K562 (cell line): ENCODE data around the gene PODXL. TPM values are rescaled to one million over a fixed set of nuclear protein-coding genes. Genes with fewer than 3 reads are reported as not detected.
A peak's percentile ranks its signal among the peaks of the same experiment; 100 is the strongest.

Source experiments
- ATAC-seq: fragments of 200-7000 bp; cut with Tn5 transposase; 3 replicates; pipeline ENCODE4 v1.9.1; 2020; ENCODE audit warnings: moderate library complexity
- BruUV-seq: library from RNA; stranded (reverse); fragments of 400-500 nt; replicated peaks from 2 replicates; lab custom pipeline; 2021; lab: Mats Ljungman, UMichigan
- CTCF ChIA-PET: fragments of 300-600 bp; formaldehyde crosslinking; extraction: SDS; loops from one replicate; lab custom pipeline; 2021; ENCODE audit warnings: low intra/inter-chr PET ratio; lab: Yijun Ruan, JAX
- POLR2A ChIA-PET: fragments of 300-600, 350-650 bp; sonication (Branson Sonifier 250); formaldehyde crosslinking; extraction: SDS; loops from one replicate; lab custom pipeline; 2021; ENCODE audit warnings: antibody characterized with exemption, inconsistent platforms; lab: Yijun Ruan, JAX
- DNase-seq, 4 experiments: peaks; one replicate each; pipeline versions ENCODE4 v3.0.0 to v3.0.0-alpha.2; 2011 to 2018; ENCODE audit warnings: low spot score in 3 of 4, mixed read lengths in 3 of 4; ENCODE audit errors: extremely low read depth in 1 of 4
- FAIRE-seq: peaks from 2 replicates; lab custom pipeline; 2011; peaks lifted over from hg19 to GRCh38; lab: Jason Lieb, UNC
- H2AFZ ChIP-seq: 2 replicates; pipeline ENCODE4 v1.6.0; 2011; ENCODE audit warnings: low read depth, low read length, control low read depth, inconsistent platforms
- H3K27ac ChIP-seq: fragments of 200-600 bp; 3 replicates; pipeline ENCODE4 v1.8.0; 2011; ENCODE audit warnings: low read depth, mild to moderate bottlenecking, control low read depth, inconsistent platforms, low read length, moderate library complexity, mixed read lengths; ENCODE audit errors: extremely low read depth
- H3K27me3 ChIP-seq, 2 experiments: fragments of 300-600 bp in 1 of 2; 2 replicates in 1 of 2; 3 replicates in 1 of 2; pipeline versions ENCODE4 v1.6.0 to v1.8.0; 2011; ENCODE audit warnings: inconsistent platforms in 2 of 2, low read length in 2 of 2, mild to moderate bottlenecking in 1 of 2, mixed read lengths in 1 of 2, moderate library complexity in 1 of 2; ENCODE audit not compliant: control insufficient read depth in 2 of 2, insufficient read depth in 2 of 2
- H3K36me3 ChIP-seq: fragments of 300-600 bp; 3 replicates; pipeline ENCODE4 v1.8.0; 2011; ENCODE audit warnings: mild to moderate bottlenecking, low read length, inconsistent platforms; ENCODE audit not compliant: control insufficient read depth, insufficient read depth
- H3K4me1 ChIP-seq, 2 experiments: fragments of 200-600 bp in 1 of 2; replicated peaks in 1 of 2; 2 replicates in 1 of 2; 3 replicates in 1 of 2; pipeline versions ENCODE4 v1.5.1 to v1.8.0; 2011; ENCODE audit warnings: inconsistent platforms in 2 of 2, low read length in 2 of 2, mild to moderate bottlenecking in 1 of 2, mixed read lengths in 1 of 2, moderate library complexity in 1 of 2; ENCODE audit not compliant: control insufficient read depth in 2 of 2, insufficient read depth in 2 of 2
- H3K4me2 ChIP-seq: 2 replicates; pipeline ENCODE4 v1.6.1; 2011; ENCODE audit warnings: low read length, control low read depth, inconsistent platforms, mixed read lengths; ENCODE audit not compliant: insufficient read depth
- H3K4me3 ChIP-seq: fragments of 200-600 bp; sonication (generic), shearing (Covaris generic); 2 replicates; pipeline ENCODE4 v1.5.1; 2016; ENCODE audit warnings: control low read depth, inconsistent platforms
- H3K79me2 ChIP-seq: fragments of 200-600 bp; 3 replicates; pipeline ENCODE4 v1.8.0; 2011; ENCODE audit warnings: low read length, inconsistent platforms; ENCODE audit not compliant: control insufficient read depth, insufficient read depth
- H3K9ac ChIP-seq, 2 experiments: 2 replicates each; pipeline versions ENCODE4 v1.6.0 to v1.6.1; 2011; ENCODE audit warnings: low read depth in 2 of 2, low read length in 2 of 2, control low read depth in 1 of 2, inconsistent platforms in 1 of 2, mild to moderate bottlenecking in 1 of 2, mixed read lengths in 1 of 2; ENCODE audit not compliant: insufficient read depth in 1 of 2
- H3K9me1 ChIP-seq: one replicate; pipeline ENCODE4 v1.6.0; 2011; ENCODE audit warnings: inconsistent platforms, mild to moderate bottlenecking, low read length, moderate library complexity; ENCODE audit not compliant: control insufficient read depth, insufficient read depth
- H3K9me3 ChIP-seq: replicated peaks from 2 replicates; pipeline ENCODE4 v1.5.1; 2011; ENCODE audit warnings: low read depth, low read length, inconsistent platforms; ENCODE audit not compliant: control insufficient read depth, insufficient read depth
- H4K20me1 ChIP-seq: replicated peaks from 2 replicates; pipeline ENCODE4 v1.6.1; 2011; ENCODE audit warnings: low read length, inconsistent platforms, mixed read lengths; ENCODE audit not compliant: control insufficient read depth, insufficient read depth
- MXI1 ChIP-seq: IDR thresholded peaks from 2 replicates; pipeline ENCODE4 v1.6.1; 2011; ENCODE audit warnings: low read depth, mild to moderate bottlenecking, improper control_type of control experiment, low read length
- POU5F1 ChIP-seq: fragments of 150-350 bp; IDR thresholded peaks from 2 replicates; pipeline ENCODE4 v1.6.1; 2014; ENCODE audit warnings: borderline replicate concordance, low read length, low read depth, mild to moderate bottlenecking; ENCODE audit not compliant: partially characterized antibody
- SRSF9 ChIP-seq: fragments of 200-400 bp; formaldehyde crosslinking; IDR thresholded peaks from 2 replicates; pipeline ENCODE4 v1.6.1; 2017; ENCODE audit warnings: low read depth, low read length, borderline replicate concordance
- TAF7 ChIP-seq: fragments of 450-650 bp; IDR thresholded peaks from 2 replicates; pipeline ENCODE4 v1.6.1; 2016; ENCODE audit warnings: missing genetic modification characterization, missing compliant biosample characterization
- ZBTB1 ChIP-seq: sonication (generic); formaldehyde crosslinking; IDR thresholded peaks from 2 replicates; pipeline ENCODE4 v1.8.1; 2023; ENCODE audit warnings: missing genetic modification reagents, low read depth, mild to moderate bottlenecking, borderline replicate concordance
- WGBS: fragments of 100-300 bp; shearing (Covaris generic); methylation state at CpG from one replicate; pipeline ENCODE4 v1.1.6; 2016; ENCODE audit warnings: low coverage, mixed read lengths; ENCODE audit not compliant: insufficient coverage; ENCODE audit errors: missing lambda C conversion rate; 5-methylcytosine and 5-hydroxymethylcytosine counted together
- in situ Hi-C: fragments of 300-500 bp; cut with MboI; formaldehyde crosslinking; loops from 4 replicates; pipeline ENCODE4 v1.15.0; 2018; ENCODE audit warnings: inconsistent platforms, mixed read lengths
- intact Hi-C: fragments of 100-400 bp; cut with micrococcal nuclease; formaldehyde crosslinking; loops from 2 replicates; pipeline ENCODE4 v1.14.2; 2022
- polyA plus RNA-seq, 8 experiments: library from polyadenylated mRNA; depleted of rRNA in 4 of 8; stranded (reverse) in 5 of 8; unstranded in 3 of 8; fragments of >200 nt; fragmentation: Nextera tagmentation in 2 of 8; fragmentation: Illumina TruSeq in 1 of 8; extraction: Ambion mirVana in 2 of 8; extraction: Trizol in 1 of 8; gene quantifications; 2 replicates each; pipeline versions ENCODE4 v1.2.1 to v1.2.3, GENCODE V29; 2011 to 2014; ENCODE audit warnings: inconsistent platforms in 1 of 8, missing spikeins in 1 of 8
- total RNA-seq, 7 experiments: library from RNA; depleted of rRNA in 6 of 7; stranded (reverse); fragments of >200 nt in 6 of 7; fragmentation: Illumina TruSeq in 2 of 7; extraction: Trizol in 2 of 7; gene quantifications; 2 replicates each; pipeline versions ENCODE4 v1.2.1 to v1.2.3, GENCODE V29; 2011 to 2021; ENCODE audit warnings: low replicate concordance in 1 of 7
- TF ChIP-seq, protein P1 (sequence below): IDR thresholded peaks from 2 replicates; pipeline ENCODE4 v1.6.1; 2011; ENCODE audit warnings: borderline replicate concordance, low read depth, mild to moderate bottlenecking, moderate library complexity, low read length; ENCODE audit not compliant: insufficient read depth, poor library complexity, severe bottlenecking
- TF ChIP-seq, protein P2 (sequence below): sonication (generic); formaldehyde crosslinking; IDR thresholded peaks from 2 replicates; pipeline ENCODE4 v1.8.0; 2022; ENCODE audit warnings: missing genetic modification reagents, mild to moderate bottlenecking, moderate library complexity, borderline replicate concordance
- TF ChIP-seq, protein P3 (sequence below): fragments of 250-450 bp; sonication (Bioruptor Pico); IDR thresholded peaks from 2 replicates; pipeline ENCODE4 v1.8.0; 2021; ENCODE audit warnings: borderline replicate concordance, mild to moderate bottlenecking, moderate library complexity; ENCODE audit not compliant: poor library complexity, severe bottlenecking
- TF ChIP-seq, protein P4 (sequence below): fragments of 450-650 bp; IDR thresholded peaks from 2 replicates; pipeline ENCODE4 v1.6.1; 2017; ENCODE audit warnings: antibody characterized with exemption, mild to moderate bottlenecking

PODXL gene
- total and polyA plus RNA-seq, 9 of the 15 experiments (the other 6 are each of a cell fraction or from before 2014, with no cell fraction given), result 0.01 to 0.73 (median 0.07) TPM

DNA sequence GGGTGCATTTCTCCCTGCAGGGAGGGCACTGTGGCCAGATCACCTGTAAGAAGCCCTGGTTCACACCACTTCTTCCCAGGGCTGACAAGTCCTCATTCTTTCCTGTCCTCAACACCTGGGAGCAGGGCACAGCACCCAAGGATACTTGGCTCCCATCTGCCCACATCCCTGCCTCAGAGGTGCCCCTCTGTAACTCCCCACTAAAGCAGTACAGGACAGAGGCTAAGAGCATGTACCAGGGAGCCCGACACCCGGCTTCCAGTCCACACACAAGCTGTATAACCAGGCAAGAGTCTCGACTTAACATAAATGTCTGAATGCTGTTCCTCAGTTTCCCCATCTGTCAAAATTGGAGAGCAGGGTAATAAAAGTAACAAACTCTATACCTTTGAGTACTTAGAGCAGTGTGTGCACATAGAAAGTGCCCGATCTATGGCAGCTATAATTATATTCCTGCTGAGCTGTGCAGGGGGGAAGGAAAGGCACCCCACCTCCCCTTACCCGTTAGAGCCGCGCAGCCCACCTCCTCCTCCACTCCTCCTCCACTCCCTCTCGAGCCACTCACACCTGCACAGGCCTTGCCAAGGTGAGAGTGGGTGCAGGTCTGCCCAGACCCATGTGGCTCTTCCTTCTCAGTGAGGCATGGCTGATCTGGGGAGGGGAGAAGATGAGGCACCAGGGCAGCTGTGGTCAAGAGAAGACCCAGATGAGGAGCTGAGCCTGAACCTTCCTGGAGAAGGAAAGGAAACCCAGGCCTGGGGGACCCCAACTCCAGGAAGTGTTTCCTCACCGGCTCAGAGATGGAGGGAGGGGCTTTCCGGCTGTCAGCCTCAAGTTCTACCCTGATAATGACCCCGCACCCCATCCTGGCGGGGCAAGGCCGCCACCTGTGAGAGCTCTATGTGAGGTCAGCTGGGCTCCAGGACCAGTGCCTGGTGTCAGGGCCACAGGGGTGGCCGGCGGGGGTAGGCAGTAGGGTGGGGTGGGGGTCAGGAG lies 22.6 kb downstream of the PODXL start (continued):
- TF ChIP-seq ZBTB1 (no peak), MXI1 (no peak)
- TF ChIP-seq, protein P1, sequence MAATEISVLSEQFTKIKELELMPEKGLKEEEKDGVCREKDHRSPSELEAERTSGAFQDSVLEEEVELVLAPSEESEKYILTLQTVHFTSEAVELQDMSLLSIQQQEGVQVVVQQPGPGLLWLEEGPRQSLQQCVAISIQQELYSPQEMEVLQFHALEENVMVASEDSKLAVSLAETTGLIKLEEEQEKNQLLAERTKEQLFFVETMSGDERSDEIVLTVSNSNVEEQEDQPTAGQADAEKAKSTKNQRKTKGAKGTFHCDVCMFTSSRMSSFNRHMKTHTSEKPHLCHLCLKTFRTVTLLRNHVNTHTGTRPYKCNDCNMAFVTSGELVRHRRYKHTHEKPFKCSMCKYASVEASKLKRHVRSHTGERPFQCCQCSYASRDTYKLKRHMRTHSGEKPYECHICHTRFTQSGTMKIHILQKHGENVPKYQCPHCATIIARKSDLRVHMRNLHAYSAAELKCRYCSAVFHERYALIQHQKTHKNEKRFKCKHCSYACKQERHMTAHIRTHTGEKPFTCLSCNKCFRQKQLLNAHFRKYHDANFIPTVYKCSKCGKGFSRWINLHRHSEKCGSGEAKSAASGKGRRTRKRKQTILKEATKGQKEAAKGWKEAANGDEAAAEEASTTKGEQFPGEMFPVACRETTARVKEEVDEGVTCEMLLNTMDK, result no peak

DNA sequence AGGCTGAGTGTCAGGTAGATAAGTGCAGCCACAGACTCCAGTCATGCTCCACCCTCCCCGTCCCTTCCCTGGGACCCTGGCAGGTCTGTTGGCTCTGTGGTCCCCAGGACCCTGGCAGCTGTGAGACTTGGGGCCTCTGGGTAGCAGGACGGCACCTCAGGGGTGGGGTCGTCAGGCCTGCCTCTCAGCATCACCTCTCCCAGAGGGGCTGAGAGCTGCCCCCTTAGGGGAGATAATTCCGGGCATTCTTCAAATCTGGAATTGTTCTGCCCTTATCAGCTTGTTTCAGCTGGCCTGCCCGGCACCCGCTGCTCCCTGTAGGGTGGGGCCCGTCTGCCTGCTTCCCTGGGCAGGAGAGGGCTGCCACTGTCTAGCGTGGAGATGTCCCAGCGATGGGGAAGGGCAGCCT lies 23.3 kb downstream of the PODXL start:
- POLR2A ChIA-PET, result interaction anchor here (1.6 kb wide), 1 partner anchor 11 kb away, joined by 4 read pairs; no protein-coding TSS in a partner anchor
- no peak for TF ChIP-seq TAF7 (tag)
- TF ChIP-seq, protein P2, sequence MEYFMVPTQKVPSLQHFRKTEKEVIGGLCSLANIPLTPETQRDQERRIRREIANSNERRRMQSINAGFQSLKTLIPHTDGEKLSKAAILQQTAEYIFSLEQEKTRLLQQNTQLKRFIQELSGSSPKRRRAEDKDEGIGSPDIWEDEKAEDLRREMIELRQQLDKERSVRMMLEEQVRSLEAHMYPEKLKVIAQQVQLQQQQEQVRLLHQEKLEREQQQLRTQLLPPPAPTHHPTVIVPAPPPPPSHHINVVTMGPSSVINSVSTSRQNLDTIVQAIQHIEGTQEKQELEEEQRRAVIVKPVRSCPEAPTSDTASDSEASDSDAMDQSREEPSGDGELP, result peak; percentile 23; the same call in 1 of the 2 replicates
- TF ChIP-seq, protein P3, sequence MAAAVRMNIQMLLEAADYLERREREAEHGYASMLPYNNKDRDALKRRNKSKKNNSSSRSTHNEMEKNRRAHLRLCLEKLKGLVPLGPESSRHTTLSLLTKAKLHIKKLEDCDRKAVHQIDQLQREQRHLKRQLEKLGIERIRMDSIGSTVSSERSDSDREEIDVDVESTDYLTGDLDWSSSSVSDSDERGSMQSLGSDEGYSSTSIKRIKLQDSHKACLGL (CRISPR knock-in tag), result no peak
- no peak for TF ChIP-seq POU5F1
- TF ChIP-seq, protein P4, sequence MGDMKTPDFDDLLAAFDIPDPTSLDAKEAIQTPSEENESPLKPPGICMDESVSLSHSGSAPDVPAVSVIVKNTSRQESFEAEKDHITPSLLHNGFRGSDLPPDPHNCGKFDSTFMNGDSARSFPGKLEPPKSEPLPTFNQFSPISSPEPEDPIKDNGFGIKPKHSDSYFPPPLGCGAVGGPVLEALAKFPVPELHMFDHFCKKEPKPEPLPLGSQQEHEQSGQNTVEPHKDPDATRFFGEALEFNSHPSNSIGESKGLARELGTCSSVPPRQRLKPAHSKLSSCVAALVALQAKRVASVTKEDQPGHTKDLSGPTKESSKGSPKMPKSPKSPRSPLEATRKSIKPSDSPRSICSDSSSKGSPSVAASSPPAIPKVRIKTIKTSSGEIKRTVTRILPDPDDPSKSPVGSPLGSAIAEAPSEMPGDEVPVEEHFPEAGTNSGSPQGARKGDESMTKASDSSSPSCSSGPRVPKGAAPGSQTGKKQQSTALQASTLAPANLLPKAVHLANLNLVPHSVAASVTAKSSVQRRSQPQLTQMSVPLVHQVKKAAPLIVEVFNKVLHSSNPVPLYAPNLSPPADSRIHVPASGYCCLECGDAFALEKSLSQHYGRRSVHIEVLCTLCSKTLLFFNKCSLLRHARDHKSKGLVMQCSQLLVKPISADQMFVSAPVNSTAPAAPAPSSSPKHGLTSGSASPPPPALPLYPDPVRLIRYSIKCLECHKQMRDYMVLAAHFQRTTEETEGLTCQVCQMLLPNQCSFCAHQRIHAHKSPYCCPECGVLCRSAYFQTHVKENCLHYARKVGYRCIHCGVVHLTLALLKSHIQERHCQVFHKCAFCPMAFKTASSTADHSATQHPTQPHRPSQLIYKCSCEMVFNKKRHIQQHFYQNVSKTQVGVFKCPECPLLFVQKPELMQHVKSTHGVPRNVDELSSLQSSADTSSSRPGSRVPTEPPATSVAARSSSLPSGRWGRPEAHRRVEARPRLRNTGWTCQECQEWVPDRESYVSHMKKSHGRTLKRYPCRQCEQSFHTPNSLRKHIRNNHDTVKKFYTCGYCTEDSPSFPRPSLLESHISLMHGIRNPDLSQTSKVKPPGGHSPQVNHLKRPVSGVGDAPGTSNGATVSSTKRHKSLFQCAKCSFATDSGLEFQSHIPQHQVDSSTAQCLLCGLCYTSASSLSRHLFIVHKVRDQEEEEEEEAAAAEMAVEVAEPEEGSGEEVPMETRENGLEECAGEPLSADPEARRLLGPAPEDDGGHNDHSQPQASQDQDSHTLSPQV, result no peak
- TF ChIP-seq SRSF9, result no peak

More for the DNA sequence above, 23.3 kb downstream of the PODXL start:
- no peak overlapping the region for H3K4me3 ChIP-seq
- H3K4me2 ChIP-seq, result no peak overlapping the region
- 0% methylated on average over 9 of the region's 9 CpGs for WGBS
- in situ Hi-C loops, result no loop called here
- no peaks in the 10 kb centered on the region for H3K79me2 ChIP-seq
- no peak overlapping the region for H3K9ac ChIP-seq
- no TSS peak for BruUV-seq
- H3K9me1 ChIP-seq, result no peaks in the 10 kb centered on the region
- FAIRE-seq (no peak), ATAC-seq (peak; percentile 30; the same call in 1 of the 3 replicates), DNase-seq (no peak)
- peaks cover 40 to 79% of the 10 kb centered on the region in 2 experiments for H3K27me3 ChIP-seq
- H3K27ac ChIP-seq, result no peak overlapping the region
- no peaks in the 10 kb centered on the region for H3K36me3 ChIP-seq
- CTCF ChIA-PET, result no interaction called here
- peaks cover 6% of the 10 kb centered on the region for H4K20me1 ChIP-seq
- H3K4me1 ChIP-seq, result peaks cover 0 to 5% of the 10 kb centered on the region in 2 experiments; a peak in 1 of 5 replicates
- no peaks in the 10 kb centered on the region for H3K9me3 ChIP-seq
- H2AFZ ChIP-seq, result no peak overlapping the region
- intact Hi-C loops, result no loop called here
